Iris pigment epithelial cell (primary cell): ENCODE results near the gene OGFR.
A peak's percentile ranks its signal among the peaks of the same experiment; 100 is the strongest.

ENCODE experiments used
- DNase-seq: peaks from one replicate; pipeline ENCODE4 v3.0.0-alpha.2; 2011; ENCODE audit warnings: low read depth

Gene OGFR, protein sequence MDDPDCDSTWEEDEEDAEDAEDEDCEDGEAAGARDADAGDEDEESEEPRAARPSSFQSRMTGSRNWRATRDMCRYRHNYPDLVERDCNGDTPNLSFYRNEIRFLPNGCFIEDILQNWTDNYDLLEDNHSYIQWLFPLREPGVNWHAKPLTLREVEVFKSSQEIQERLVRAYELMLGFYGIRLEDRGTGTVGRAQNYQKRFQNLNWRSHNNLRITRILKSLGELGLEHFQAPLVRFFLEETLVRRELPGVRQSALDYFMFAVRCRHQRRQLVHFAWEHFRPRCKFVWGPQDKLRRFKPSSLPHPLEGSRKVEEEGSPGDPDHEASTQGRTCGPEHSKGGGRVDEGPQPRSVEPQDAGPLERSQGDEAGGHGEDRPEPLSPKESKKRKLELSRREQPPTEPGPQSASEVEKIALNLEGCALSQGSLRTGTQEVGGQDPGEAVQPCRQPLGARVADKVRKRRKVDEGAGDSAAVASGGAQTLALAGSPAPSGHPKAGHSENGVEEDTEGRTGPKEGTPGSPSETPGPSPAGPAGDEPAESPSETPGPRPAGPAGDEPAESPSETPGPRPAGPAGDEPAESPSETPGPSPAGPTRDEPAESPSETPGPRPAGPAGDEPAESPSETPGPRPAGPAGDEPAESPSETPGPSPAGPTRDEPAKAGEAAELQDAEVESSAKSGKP

GRCh38 chr20:62804627-62805154 lies at the start of gene OGFR:
OGFR (plus strand) TSS chr20:62804835; CDS start chr20:62804860, 25 bp downstream.
- peak; percentile 54 for DNase-seq

GRCh38 chr20:62754991-62755356 lies 49.7 kb upstream of the OGFR start:
- DNase-seq, result no peak

- no peak for DNase-seq
These were observed 48.6 kb upstream of the OGFR start for GRCh38 chr20:62755817-62756724.

DNA sequence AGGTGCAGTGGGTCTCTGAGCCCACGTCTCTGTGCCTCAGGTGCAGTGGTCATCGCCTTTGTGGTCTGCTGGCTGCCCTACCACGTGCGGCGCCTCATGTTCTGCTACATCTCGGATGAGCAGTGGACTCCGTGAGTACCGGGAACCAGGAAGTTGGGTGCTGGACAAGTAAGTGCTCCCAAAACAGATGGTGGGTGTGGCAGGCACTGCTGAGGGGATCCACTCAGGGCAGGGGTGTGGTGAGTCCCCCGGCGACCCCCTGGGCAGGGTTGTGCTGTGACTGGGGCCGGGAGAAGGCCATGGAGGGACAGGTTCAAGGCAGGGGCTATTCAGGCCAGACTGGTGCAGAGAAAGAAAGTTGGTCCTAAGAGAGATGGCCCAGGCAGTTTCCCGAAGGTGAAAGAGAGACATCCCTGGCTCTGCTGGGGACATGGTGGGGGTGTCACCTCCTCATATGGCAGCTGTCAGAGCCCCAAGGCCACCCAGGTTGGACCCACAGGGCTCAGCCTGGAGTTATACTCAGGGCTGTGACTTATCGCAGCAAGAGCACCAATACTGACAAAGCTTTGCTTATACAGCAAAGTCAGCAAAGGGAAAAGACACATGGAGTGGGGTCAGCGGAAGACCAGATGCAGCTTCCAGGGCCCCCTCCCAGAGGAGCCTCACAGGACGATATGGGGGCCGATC lies 46.3 kb upstream of the OGFR start:
- no peak for DNase-seq

- DNase-seq, result no peak
These were observed 44.6 kb upstream of the OGFR start for GRCh38 chr20:62759981-62760431.

- no peak for DNase-seq
These were observed 44.2 kb upstream of the OGFR start for GRCh38 chr20:62760471-62760855.

- no peak for DNase-seq
These were observed 43.5 kb upstream of the OGFR start for GRCh38 chr20:62760856-62761758.

DNA sequence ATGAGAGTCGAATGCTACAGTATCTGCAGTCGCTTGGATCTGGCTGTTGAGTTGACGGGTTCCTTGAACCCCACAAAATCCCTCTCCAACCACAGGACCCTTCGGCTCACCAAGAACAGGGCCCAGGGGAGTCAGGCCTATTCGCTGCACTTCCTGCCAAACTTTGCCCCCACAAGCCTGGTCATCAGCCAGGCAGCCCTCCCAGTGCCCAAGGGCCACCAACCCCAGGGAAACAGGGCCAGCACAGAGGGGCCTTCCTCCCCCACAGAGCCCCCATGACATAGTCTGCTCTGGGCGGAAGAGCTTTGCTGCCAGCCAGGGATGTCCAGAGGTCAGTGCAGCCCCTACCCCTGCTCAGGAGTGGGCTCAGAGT lies 42.9 kb upstream of the OGFR start:
- DNase-seq, result no peak

GRCh38 chr20:62762376-62762775 lies 42.3 kb upstream of the OGFR start:
- no peak for DNase-seq

DNA sequence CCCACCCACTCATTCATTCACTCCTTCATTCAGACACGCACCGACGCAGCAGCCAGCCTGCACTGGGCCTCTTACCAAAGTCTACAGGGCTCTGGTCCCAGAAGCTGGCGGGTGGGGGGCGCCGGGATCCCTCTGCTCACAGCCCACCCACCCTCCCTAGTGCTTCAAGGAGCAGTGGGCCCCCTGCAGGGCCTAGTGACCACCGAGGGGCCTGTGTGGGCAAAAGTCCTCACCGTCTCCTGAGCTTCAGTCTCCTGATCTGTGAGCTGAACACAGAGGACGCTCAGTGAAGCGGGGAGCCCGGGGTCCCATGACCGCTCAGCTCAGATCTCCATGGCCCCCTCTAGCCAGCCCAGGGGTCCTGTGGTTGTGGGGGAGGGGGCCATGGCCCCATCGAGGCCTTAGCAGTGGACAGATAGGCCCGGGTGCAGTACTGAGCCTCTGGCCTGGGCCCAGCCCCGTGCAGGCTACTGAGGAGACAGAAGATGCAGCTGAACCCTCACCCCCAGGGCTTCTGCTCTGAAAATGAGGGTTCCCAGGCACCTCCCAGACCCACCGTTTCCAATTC lies 41.8 kb upstream of the OGFR start:
- no peak for DNase-seq

- no peak for DNase-seq
These were observed 41.2 kb upstream of the OGFR start for GRCh38 chr20:62763404-62763803.

DNA sequence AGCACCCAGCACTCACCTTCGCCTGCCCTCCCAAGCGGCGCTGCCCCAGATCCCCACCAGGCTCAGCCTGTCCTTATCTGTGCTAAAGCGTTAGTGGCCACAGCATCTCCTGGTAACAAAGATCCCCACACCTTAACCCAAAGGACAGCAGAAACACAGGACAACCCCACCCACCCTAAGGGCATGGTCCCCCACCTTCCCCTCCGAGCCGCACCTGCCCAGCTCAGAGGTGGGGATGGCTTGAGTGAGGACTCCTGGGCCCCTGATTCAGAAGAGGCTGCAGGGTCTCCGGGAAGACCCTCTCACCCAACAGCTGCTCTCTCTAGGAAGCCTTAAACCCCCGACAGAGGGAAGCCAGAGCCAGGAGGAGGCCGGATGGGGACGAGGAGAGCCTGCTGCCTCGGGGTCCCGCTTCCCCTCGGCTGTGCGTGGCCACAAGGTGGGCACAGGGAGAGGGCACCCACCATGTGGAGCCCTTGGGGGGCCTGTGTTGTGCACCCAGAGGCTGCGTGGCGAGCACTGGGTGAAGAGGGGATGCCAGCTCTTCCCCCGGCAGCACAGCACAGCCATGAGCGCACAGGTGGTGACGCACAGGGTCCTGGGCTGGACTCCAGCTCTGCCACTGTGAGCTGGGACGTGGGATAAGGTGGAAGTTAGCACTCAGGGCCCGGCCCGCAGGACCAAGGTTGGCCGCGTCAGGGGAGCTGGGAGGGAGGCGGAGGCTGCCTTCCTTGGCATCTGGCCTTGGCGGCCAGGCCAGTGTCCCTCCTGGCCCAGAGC lies 40.3 kb upstream of the OGFR start:
- no peak for DNase-seq

DNA sequence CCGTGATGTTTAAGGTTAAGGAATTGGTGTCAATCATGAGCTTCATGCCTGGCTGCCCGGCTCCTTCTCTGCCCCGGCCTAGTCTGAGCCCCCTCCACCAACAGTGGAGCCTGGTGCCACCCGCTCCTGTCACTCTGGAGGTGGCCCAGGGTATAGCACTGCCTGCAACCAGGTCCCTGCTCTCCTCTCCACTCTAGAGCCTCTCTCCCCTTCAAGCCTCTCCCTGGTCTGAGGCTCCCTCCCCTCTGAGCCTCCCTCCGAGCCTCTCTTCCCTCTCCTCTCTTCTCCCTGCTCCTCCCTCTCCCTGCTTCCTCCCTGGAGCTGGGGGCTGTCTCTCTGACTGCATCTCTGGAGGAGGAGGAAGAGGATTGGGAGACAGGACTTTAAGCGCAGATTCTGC lies 39.6 kb upstream of the OGFR start:
- no peak for DNase-seq

GRCh38 chr20:62765432-62766070 lies 39.1 kb upstream of the OGFR start:
- no peak for DNase-seq

DNA sequence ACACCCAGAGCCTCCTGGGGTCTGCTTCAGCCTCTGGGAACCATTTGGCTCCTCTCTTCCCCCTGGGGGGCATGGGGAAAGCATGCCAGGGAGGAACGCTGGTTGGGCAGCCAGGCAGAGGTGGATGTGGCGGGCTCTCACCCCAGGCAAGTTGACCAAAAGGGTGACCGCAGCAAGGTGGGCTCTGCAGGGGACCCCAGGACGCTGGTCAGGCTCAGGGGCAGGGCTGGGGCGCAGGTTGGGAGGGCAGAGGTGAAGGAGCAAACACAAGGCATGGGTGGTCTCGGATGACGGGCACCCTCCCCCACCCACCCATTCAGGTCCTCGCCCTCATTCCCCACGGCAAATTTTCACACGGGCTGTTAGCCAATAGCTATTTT lies 38.6 kb upstream of the OGFR start:
- DNase-seq, result no peak

DNA sequence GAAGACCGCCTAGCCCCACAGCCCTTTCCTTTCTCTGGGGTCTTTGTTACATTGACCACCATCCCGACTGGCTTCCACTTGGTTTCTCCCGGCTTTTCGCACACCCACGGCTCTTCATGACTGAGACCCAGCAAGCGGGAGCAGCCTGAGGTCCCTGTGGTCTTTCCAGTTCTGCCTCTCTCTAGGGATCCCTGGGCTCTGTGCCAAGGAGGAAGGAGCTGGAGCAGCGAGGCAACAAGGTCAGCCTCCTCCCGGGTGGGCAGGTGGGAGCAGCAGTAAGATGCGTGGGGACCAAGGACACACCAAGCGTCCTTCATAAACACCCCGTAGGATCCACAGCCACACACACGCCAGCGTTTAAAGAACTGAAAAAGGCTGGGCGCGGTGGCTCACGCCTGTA lies 37.9 kb upstream of the OGFR start:
- DNase-seq, result no peak

DNA sequence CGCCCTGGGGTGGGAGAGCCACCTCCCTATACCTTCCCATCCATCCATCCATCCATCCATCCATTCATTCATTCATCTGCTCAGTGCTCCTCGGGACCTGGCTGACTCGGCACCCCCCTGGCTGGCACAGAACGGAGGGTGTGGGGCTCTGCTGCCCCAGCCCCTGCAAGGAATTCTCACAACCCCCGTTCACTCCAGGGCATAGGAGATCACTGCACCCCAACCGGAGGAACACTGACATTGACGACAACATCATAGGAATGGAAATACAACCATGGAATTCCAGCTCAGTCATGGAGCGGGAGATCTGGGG lies 36.4 kb upstream of the OGFR start:
- DNase-seq, result no peak

- peak; percentile 39 for DNase-seq
These were observed 35.9 kb upstream of the OGFR start for GRCh38 chr20:62768551-62769287.
